C4-2B (cell line): ENCODE results near the gene NT5C1A.
A peak's percentile ranks its signal among the peaks of the same experiment; 100 is the strongest.

Experiments
- H3K27ac ChIP-seq: fragments of 450-650 bp; 2 replicates; pipeline ENCODE4 v1.5.1; 2017
- ZFX ChIP-seq: fragments of 450-650 bp; IDR thresholded peaks from 2 replicates; pipeline ENCODE4 v1.6.1; 2017
- TF ChIP-seq, protein P1 (sequence below): fragments of 450-650 bp; conservative IDR thresholded peaks from 2 replicates; pipeline ENCODE4 v1.5.1; 2017; ENCODE audit warnings: mild to moderate bottlenecking

NT5C1A gene

DNA sequence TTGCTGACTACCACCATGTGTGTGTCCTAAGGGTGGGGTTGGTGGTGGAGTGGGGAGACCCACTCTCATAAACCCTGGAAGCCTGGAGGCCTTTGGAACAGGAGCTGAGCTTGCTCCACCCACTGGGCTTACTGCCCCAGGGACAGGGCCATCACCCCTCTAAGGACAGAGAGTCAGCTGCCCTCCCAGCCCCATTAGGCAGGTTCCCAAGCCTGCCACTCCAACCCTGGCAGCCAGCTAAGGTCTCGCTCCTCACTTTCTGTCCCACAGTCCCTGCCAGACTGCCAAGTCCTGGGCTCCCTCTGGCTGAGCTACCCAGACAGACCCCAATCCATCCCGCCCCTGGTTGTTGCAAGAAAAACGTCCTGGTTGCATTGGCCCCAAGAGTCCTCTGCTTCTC, 3.8 kb downstream of the NT5C1A start:
- TF ChIP-seq ZFX = no peak
- TF ChIP-seq, protein P1, sequence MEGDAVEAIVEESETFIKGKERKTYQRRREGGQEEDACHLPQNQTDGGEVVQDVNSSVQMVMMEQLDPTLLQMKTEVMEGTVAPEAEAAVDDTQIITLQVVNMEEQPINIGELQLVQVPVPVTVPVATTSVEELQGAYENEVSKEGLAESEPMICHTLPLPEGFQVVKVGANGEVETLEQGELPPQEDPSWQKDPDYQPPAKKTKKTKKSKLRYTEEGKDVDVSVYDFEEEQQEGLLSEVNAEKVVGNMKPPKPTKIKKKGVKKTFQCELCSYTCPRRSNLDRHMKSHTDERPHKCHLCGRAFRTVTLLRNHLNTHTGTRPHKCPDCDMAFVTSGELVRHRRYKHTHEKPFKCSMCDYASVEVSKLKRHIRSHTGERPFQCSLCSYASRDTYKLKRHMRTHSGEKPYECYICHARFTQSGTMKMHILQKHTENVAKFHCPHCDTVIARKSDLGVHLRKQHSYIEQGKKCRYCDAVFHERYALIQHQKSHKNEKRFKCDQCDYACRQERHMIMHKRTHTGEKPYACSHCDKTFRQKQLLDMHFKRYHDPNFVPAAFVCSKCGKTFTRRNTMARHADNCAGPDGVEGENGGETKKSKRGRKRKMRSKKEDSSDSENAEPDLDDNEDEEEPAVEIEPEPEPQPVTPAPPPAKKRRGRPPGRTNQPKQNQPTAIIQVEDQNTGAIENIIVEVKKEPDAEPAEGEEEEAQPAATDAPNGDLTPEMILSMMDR = no peak
- no peak overlapping the region for H3K27ac ChIP-seq

DNA sequence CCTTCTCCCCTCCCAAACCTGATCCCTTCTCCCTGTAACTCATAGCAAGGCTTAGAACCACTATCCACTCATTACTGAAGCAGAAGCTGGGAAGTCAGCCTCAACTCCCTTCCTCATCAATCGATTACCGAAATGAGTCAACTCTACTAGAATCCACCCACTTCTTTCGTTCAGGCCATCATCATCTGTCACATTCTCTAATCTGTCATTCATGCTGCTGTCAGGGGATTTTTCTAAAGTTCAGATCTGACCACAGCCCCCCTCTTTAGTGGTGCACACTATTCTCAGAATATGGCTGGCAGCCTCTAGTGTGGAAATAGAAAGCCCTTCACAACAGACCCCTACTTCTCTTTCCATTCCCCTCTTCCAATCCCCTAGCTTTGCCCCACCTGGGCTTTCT, 5.1 kb downstream of the NT5C1A start:
- H3K27ac ChIP-seq = no peak overlapping the region
- no peak for TF ChIP-seq ZFX
- TF ChIP-seq, protein P1 = no peak

DNA sequence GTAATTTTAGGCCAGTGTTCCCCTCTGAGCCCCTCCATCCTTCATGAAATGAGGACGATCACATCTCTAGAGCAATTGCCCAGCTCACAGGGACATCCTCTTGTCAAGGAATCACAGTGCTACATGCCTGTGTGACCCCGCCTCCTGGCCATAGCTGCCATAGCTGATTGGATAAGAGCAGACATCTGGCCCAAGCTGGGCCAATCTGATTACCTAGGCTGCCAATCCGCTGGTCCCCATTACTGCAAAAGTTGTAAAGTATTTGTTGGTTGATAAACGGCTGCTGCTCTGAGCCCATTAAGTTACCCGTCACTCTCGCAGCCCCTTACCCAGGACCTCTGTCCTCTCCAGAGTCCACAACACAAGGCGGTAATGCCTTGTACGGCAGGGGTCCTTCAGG, 8.3 kb downstream of the NT5C1A start:
- H3K27ac ChIP-seq = no peak overlapping the region
- no peak for TF ChIP-seq ZFX
- TF ChIP-seq, protein P1 = no peak

DNA sequence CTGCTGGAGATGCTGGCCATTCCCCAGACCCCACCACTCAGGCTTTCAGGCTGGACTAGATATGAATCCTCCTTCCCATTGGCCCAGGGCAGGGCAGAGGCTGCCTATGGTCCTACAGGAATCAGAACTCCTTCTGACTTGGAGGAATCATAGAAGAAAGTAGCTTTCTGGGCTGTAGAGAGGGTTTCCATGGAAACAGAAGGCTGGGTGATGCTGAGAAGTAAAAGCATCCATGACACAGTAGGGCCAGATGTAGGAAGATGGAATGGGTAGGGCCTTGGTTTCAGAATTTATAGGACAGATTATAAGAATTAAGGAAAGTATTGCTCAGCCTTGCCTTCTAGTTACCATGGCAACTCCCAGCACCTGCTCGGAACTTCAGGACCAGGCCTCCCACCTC, 9.0 kb downstream of the NT5C1A start:
- TF ChIP-seq, protein P1 = no peak
- TF ChIP-seq ZFX = no peak
- no peak overlapping the region for H3K27ac ChIP-seq

DNA sequence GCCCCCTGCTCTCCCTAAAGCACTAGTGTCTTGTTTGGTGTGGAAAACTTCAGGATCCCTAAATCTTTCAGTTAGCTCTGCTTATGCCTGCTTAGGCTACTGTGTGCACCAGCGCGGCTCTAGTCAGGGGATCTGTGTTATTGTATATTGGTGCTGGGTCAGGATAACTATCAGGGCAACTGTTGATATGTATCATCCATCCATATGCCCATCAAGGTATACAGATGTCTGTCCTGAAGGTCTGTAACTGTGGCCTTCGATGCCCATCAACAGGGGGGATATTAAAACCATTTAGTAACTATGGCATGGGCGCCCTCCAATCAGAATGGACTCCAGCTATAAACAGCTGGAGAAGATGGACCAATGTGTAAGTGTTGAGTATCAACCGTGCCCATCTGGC, 12.4 kb downstream of the NT5C1A start:
- no peak for TF ChIP-seq ZFX
- TF ChIP-seq, protein P1 = no peak
- H3K27ac ChIP-seq = no peak overlapping the region

DNA sequence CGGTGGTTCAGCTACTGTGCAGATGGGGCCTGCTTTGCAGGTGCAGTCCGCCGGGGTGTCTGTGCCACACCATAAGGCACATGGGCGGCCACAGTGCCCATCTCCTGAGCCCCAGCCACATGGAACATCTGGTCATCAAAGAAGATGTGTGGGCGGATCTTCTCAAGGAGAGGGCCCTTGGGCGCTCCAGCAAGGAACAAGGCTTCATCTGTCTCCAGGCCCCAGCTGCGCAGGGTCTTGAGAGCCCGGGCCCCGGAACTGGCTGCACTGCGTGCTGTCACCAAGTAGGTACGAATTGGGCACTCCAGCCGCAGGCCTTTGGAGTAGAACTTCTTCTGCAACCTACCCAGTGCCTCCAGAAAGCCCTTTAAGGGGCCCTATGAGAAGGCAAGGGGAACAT, 12.8 kb downstream of the NT5C1A start:
- H3K27ac ChIP-seq = no peak overlapping the region
- TF ChIP-seq, protein P1 = no peak
- TF ChIP-seq ZFX = no peak

DNA sequence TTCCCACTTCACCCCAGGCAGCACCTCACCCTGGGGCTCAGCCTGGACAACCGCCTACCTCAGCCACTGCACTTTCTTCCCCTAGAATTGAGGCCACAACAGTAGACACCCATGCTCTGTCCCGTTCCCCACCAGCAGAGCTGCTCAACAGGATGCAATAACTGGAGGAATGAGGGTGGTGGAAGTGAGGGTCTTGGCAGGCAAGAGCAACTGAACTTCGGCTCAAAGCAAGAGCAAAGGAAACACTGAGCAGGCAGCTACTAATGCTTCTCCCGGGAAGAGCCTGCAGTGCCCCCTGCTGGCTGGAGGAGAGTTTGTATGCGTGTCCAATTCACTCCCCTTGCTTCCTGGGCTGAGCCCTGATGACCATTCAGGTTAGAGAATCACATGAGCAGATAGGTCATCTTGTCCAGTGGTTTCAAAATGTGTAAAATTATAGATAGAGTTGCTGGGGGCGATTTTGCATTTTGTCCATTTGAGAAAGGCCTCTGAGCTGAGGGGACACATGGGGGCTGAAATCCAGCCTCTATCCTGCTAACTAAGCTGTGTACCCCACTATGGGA, 13.9 kb downstream of the NT5C1A start:
- H3K27ac ChIP-seq = no peak overlapping the region
- TF ChIP-seq ZFX = no peak
- TF ChIP-seq, protein P1 = peak; percentile 95
